GM12878 (cell line): ENCODE results near the gene C1QTNF3.

Source experiments
- IKZF1 ChIP-seq: fragments of 450-650 bp; conservative IDR thresholded peaks from 2 replicates; pipeline ENCODE4 v1.6.1; 2017; ENCODE audit warnings: antibody characterized with exemption, mild to moderate bottlenecking
- RELA ChIP-seq: fragments of 450-650 bp; IDR thresholded peaks from 2 replicates; pipeline ENCODE4 v1.8.0; 2014; ENCODE audit warnings: borderline replicate concordance; ENCODE audit not compliant: partially characterized antibody
- RFX5 ChIP-seq: IDR thresholded peaks from 2 replicates; pipeline ENCODE4 v1.6.1; 2011; ENCODE audit warnings: low read depth, low read length, improper control_type of control experiment
- SPI1 ChIP-seq: IDR thresholded peaks from 2 replicates; pipeline ENCODE4 v1.6.1; 2011; ENCODE audit warnings: low read depth, mild to moderate bottlenecking, low read length, moderate library complexity, borderline replicate concordance; ENCODE audit not compliant: insufficient read depth
- TCF7 ChIP-seq: IDR thresholded peaks from 2 replicates; pipeline ENCODE4 v1.6.1; 2014; ENCODE audit warnings: antibody characterized with exemption, borderline replicate concordance
- TF ChIP-seq, protein P1 (sequence below), 3 experiments: IDR thresholded peaks in 2 of 3; conservative IDR thresholded peaks in 1 of 3; 2 replicates each; pipeline ENCODE4 v1.5.1; 2011; ENCODE audit warnings: low read depth in 3 of 3, low read length in 3 of 3, mild to moderate bottlenecking in 3 of 3, control low read depth in 2 of 3, moderate library complexity in 2 of 3, inconsistent platforms in 1 of 3, mixed read lengths in 1 of 3; ENCODE audit not compliant: control insufficient read depth in 2 of 3, insufficient read depth in 1 of 3; ENCODE audit errors: extremely low read depth in 1 of 3

DNA sequence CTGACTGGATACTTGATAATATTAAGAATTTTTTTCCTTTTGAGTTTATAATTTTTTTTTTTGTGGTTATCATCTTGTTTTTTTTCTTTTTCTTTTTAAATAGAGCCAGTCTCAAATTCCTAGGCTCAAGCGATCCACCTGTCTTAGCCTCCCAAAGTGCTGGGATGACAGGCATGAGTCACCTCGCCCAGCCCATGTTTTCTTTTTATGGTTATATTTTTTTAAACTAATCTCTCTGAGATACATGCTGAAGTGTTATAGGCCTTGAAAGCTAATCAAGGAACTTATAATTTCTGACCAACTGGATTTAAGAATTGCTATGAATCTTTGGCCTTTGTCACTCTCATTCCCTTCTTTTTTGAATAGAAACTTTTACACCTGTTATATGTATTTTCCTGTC lies 28.4 kb downstream of the C1QTNF3 start:
- TF ChIP-seq SPI1 (no peak), RELA (no peak), TCF7 (no peak), IKZF1 (no peak), RFX5 (no peak)
- TF ChIP-seq, protein P1, sequence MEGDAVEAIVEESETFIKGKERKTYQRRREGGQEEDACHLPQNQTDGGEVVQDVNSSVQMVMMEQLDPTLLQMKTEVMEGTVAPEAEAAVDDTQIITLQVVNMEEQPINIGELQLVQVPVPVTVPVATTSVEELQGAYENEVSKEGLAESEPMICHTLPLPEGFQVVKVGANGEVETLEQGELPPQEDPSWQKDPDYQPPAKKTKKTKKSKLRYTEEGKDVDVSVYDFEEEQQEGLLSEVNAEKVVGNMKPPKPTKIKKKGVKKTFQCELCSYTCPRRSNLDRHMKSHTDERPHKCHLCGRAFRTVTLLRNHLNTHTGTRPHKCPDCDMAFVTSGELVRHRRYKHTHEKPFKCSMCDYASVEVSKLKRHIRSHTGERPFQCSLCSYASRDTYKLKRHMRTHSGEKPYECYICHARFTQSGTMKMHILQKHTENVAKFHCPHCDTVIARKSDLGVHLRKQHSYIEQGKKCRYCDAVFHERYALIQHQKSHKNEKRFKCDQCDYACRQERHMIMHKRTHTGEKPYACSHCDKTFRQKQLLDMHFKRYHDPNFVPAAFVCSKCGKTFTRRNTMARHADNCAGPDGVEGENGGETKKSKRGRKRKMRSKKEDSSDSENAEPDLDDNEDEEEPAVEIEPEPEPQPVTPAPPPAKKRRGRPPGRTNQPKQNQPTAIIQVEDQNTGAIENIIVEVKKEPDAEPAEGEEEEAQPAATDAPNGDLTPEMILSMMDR (IDR thresholded peaks at IDR 0.05 in 2 of 3, conservative IDR thresholded peaks at IDR 0.05 in 1 of 3; ENCODE audit: control insufficient read depth in 2 of 3, extremely low read depth in 1 of 3, insufficient read depth in 1 of 3, low read depth in 3 of 3, low read length in 3 of 3) = no peak
